Caco-2 (cell line): ENCODE data around the gene STXBP1. TPM values are rescaled to one million over a fixed set of nuclear protein-coding genes. Genes with fewer than 3 reads are reported as not detected.
"Not testable (repeated sequence)": the region's sequence is repeated elsewhere in the genome, so short reads cannot be mapped to it uniquely, and the experiment has no call there.

ENCODE experiments used
- BruUV-seq: library from RNA; stranded (reverse); fragments of 400-500 nt; replicated peaks from 2 replicates; lab custom pipeline; 2021; lab: Mats Ljungman, UMichigan
- CTCF ChIA-PET: fragments of 300-600 bp; sonication (Branson Sonifier 250); formaldehyde crosslinking; loops from one replicate; lab custom pipeline; 2022; ENCODE audit warnings: antibody characterized with exemption; lab: Charles Lee
- POLR2A ChIA-PET: fragments of 300-600 bp; sonication (Branson Sonifier 250); formaldehyde crosslinking; loops from one replicate; lab custom pipeline; 2022; ENCODE audit warnings: antibody characterized with exemption; lab: Charles Lee
- DNase-seq, 2 experiments: peaks; one replicate each; pipeline versions ENCODE4 v3.0.0 to v3.0.0-alpha.2; 2020 to 2022
- H3K27me3 ChIP-seq: replicated peaks from 2 replicates; pipeline ENCODE4 v1.6.0; 2011; ENCODE audit warnings: low read length; ENCODE audit not compliant: control insufficient read depth, insufficient read depth
- H3K36me3 ChIP-seq: 2 replicates; pipeline ENCODE4 v1.5.1; 2011; ENCODE audit warnings: low read length; ENCODE audit not compliant: control insufficient read depth, insufficient read depth
- H3K4me1 ChIP-seq: fragments of 250-450 bp; sonication (Bioruptor Pico); 2 replicates; pipeline ENCODE4 v1.5.1; 2020; ENCODE audit warnings: mild to moderate bottlenecking
- H3K4me3 ChIP-seq: 2 replicates; pipeline ENCODE4 v1.5.1; 2011; ENCODE audit warnings: low read depth, mild to moderate bottlenecking, control low read depth, low read length
- H3K9me3 ChIP-seq: fragments of 250-450 bp; sonication (Bioruptor Pico); 2 replicates; pipeline ENCODE4 v1.5.1; 2020; ENCODE audit warnings: mild to moderate bottlenecking, moderate library complexity
- H3K27ac Mint-ChIP-seq: one replicate; pipeline ENCODE4 v1.8.0; 2022; ENCODE audit warnings: mixed read lengths; ENCODE audit not compliant: unreplicated experiment
- H3K27me3 Mint-ChIP-seq: one replicate; pipeline ENCODE4 v1.8.0; 2022; ENCODE audit warnings: mixed read lengths; ENCODE audit not compliant: insufficient read depth, unreplicated experiment
- H3K36me3 Mint-ChIP-seq: one replicate; pipeline ENCODE4 v1.8.0; 2022; ENCODE audit warnings: mild to moderate bottlenecking, mixed read lengths; ENCODE audit not compliant: insufficient read depth, unreplicated experiment
- H3K4me1 Mint-ChIP-seq: one replicate; pipeline ENCODE4 v1.8.0; 2022; ENCODE audit warnings: low read depth, mixed read lengths; ENCODE audit not compliant: unreplicated experiment
- H3K4me3 Mint-ChIP-seq: one replicate; pipeline ENCODE4 v1.8.0; 2022; ENCODE audit warnings: mild to moderate bottlenecking, moderate library complexity, mixed read lengths; ENCODE audit not compliant: unreplicated experiment
- H3K9me3 Mint-ChIP-seq: one replicate; pipeline ENCODE4 v1.8.0; 2022; ENCODE audit warnings: mixed read lengths; ENCODE audit not compliant: unreplicated experiment
- CTCF ChIP-seq, 2 experiments: fragments of 200-600 bp in 1 of 2; IDR thresholded peaks; 1 replicate in 1 of 2; 2 replicates in 1 of 2; pipeline versions ENCODE4 v1.5.1 to v1.8.0; 2011 to 2022; ENCODE audit warnings: antibody characterized with exemption in 1 of 2, control low read depth in 1 of 2, inconsistent platforms in 1 of 2, low read depth in 1 of 2, low read length in 1 of 2, mild to moderate bottlenecking in 1 of 2, moderate library complexity in 1 of 2; ENCODE audit not compliant: insufficient read depth in 1 of 2, severe bottlenecking in 1 of 2, unreplicated experiment in 1 of 2
- intact Hi-C: fragments of 100-400 bp; cut with micrococcal nuclease; formaldehyde crosslinking; loops from one replicate; pipeline ENCODE4 v1.10.0; 2022; ENCODE audit not compliant: unreplicated experiment
- total RNA-seq: library from RNA; stranded (reverse); gene quantifications from 2 replicates; pipeline ENCODE4 v1.2.3, GENCODE V29; 2022

Gene STXBP1
- total RNA-seq, 1 experiment from 2014 or later, result 5.5 TPM

DNA sequence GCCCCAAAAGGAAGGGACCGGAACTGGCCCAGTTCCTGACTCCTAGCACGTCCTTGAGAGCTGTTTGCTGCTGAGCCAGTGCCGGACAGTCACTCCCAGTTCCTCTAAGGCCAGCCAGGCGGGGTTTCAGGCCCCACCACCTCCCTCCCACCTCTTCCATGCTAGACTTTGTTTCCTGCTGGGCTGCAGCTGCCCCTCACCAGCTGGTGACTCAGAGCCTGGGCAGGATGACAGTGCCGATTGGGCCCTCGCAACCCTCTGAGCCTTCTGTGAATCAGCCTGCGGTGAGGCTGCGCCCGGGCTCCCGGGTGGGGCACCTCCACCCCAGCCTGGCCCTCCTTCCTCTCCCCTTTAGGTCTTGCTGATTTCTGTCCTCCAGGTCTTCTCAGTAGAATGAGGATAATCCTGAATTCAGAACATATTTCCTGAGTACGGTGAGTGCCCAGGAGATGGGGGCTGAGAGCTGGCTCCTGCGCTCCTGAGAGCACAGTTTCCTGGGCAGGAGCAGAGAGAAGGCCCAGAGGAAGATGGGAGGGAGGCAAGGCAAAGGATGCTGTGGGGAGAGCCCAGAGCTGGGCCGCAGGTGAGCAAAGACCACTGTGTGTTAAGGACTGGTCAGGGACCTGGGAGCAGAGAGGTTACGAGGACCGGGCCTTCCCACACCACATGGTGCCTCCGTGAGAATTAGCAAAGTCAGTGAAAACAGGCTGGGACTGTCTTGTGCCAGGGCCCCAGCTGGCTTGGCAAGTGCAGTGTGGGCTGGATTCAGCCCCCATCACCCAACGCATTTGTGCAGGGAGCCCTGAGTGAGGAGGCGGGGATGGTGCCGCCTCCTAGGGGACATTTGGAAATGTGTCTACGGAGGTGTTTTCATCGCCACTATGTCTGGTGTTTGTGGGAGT is 32.9 kb upstream of the STXBP1 start:
- Mint-ChIP-seq H3K27ac (no peak overlapping the region), H3K36me3 (no peaks in the 10 kb centered on the region), H3K27me3 (no peaks in the 10 kb centered on the region), H3K4me3 (no peak overlapping the region), H3K9me3 (no peaks in the 10 kb centered on the region), H3K4me1 (peaks cover 18% of the 10 kb centered on the region)
- DNase-seq, result no peak
- H3K4me1 ChIP-seq, result peaks cover 18% of the 10 kb centered on the region
- ChIA-PET POLR2A (no interaction called here), CTCF (interaction anchor here (1.1 to 1.3 kb wide), 2 partner anchors 12 to 28 kb away, joined by 3 read pairs; no protein-coding TSS in a partner anchor)
- H3K27me3 ChIP-seq, result no peaks in the 10 kb centered on the region
- BruUV-seq, result no TSS peak
- intact Hi-C loops, result no loop called here
- no peak overlapping the region for H3K4me3 ChIP-seq
- H3K9me3 ChIP-seq, result no peaks in the 10 kb centered on the region
- H3K36me3 ChIP-seq, result no peaks in the 10 kb centered on the region
- TF ChIP-seq CTCF (IDR thresholded peaks at IDR 0.05; ENCODE audit: insufficient read depth in 1 of 2, low read depth in 1 of 2, low read length in 1 of 2, severe bottlenecking in 1 of 2, unreplicated experiment in 1 of 2), result no peak

GRCh38 chr9:127580366-127580765 is 31.7 kb upstream of the STXBP1 start:
- Histone ChIP-seq H3K4me1 (peaks cover 12% of the 10 kb centered on the region), H3K36me3 (no peaks in the 10 kb centered on the region), H3K27me3 (no peaks in the 10 kb centered on the region), H3K9me3 (no peaks in the 10 kb centered on the region), H3K4me3 (no peak overlapping the region)
- Mint-ChIP-seq H3K36me3 (no peaks in the 10 kb centered on the region), H3K9me3 (no peaks in the 10 kb centered on the region), H3K27ac (no peak overlapping the region), H3K4me3 (no peak overlapping the region), H3K4me1 (peaks cover 9% of the 10 kb centered on the region), H3K27me3 (no peaks in the 10 kb centered on the region)
- BruUV-seq, result no TSS peak
- intact Hi-C loops, result no loop called here
- TF ChIP-seq CTCF (IDR thresholded peaks at IDR 0.05; ENCODE audit: insufficient read depth in 1 of 2, low read depth in 1 of 2, low read length in 1 of 2, severe bottlenecking in 1 of 2, unreplicated experiment in 1 of 2), result no peak
- DNase-seq, result no peak
- ChIA-PET POLR2A (no interaction called here), CTCF (interaction anchor here (0.7 kb wide), 2 partner anchors 76 to 453 kb away, joined by 3 to 4 read pairs; no protein-coding TSS in a partner anchor)

- POLR2A ChIA-PET, result no interaction called here
- CTCF ChIA-PET, result interaction anchor here (0.7 kb wide), 2 partner anchors 77 to 453 kb away, joined by 3 to 4 read pairs; no protein-coding TSS in a partner anchor
- Mint-ChIP-seq H3K4me1 (peaks cover 5% of the 10 kb centered on the region), H3K4me3 (no peak overlapping the region), H3K27ac (no peak overlapping the region), H3K36me3 (no peaks in the 10 kb centered on the region), H3K27me3 (no peaks in the 10 kb centered on the region), H3K9me3 (no peaks in the 10 kb centered on the region)
- Histone ChIP-seq H3K9me3 (no peaks in the 10 kb centered on the region), H3K4me3 (no peak overlapping the region), H3K4me1 (peaks cover 11% of the 10 kb centered on the region), H3K36me3 (no peaks in the 10 kb centered on the region), H3K27me3 (no peaks in the 10 kb centered on the region)
- no TSS peak for BruUV-seq
- no peak for TF ChIP-seq CTCF (IDR thresholded peaks at IDR 0.05; ENCODE audit: insufficient read depth in 1 of 2, low read depth in 1 of 2, low read length in 1 of 2, severe bottlenecking in 1 of 2, unreplicated experiment in 1 of 2)
- intact Hi-C loops, result no loop called here
- no peak for DNase-seq
Measured at GRCh38 chr9:127580879-127581475, 31.1 kb upstream of the STXBP1 start.

GRCh38 chr9:127584474-127584805 is 27.6 kb upstream of the STXBP1 start:
- intact Hi-C loops, H3K4me1 Mint-ChIP-seq: not testable (repeated sequence)
- POLR2A ChIA-PET, result interaction anchor here (0.7 kb wide), 1 partner anchor 272 kb away, joined by 7 read pairs; no protein-coding TSS in a partner anchor

More at GRCh38 chr9:127584474-127584805, 27.6 kb upstream of the STXBP1 start:
- not testable (repeated sequence) for H3K4me3 Mint-ChIP-seq, H3K9me3 ChIP-seq, H3K4me1 ChIP-seq, DNase-seq, H3K36me3 Mint-ChIP-seq, H3K4me3 ChIP-seq, H3K27ac Mint-ChIP-seq, H3K27me3 Mint-ChIP-seq, H3K27me3 ChIP-seq, BruUV-seq, H3K9me3 Mint-ChIP-seq, H3K36me3 ChIP-seq
- CTCF ChIA-PET, result interaction anchor here (0.5 to 2.2 kb wide), 5 partner anchors 58 to 387 kb away, joined by 3 to 7 read pairs (median 4); no protein-coding TSS in a partner anchor
